ENCODE data around the gene ZP1. TPM values are rescaled to one million over a fixed set of nuclear protein-coding genes. Genes with fewer than 3 reads are reported as not detected.
A peak's percentile ranks its signal among the peaks of the same experiment; 100 is the strongest.

Gene ZP1
- total and polyA plus RNA-seq, 2 of the 13 experiments (the other 11 are each of a cell fraction or from before 2014, with no cell fraction given) = 0.16 TPM; not detected in 1

DNA sequence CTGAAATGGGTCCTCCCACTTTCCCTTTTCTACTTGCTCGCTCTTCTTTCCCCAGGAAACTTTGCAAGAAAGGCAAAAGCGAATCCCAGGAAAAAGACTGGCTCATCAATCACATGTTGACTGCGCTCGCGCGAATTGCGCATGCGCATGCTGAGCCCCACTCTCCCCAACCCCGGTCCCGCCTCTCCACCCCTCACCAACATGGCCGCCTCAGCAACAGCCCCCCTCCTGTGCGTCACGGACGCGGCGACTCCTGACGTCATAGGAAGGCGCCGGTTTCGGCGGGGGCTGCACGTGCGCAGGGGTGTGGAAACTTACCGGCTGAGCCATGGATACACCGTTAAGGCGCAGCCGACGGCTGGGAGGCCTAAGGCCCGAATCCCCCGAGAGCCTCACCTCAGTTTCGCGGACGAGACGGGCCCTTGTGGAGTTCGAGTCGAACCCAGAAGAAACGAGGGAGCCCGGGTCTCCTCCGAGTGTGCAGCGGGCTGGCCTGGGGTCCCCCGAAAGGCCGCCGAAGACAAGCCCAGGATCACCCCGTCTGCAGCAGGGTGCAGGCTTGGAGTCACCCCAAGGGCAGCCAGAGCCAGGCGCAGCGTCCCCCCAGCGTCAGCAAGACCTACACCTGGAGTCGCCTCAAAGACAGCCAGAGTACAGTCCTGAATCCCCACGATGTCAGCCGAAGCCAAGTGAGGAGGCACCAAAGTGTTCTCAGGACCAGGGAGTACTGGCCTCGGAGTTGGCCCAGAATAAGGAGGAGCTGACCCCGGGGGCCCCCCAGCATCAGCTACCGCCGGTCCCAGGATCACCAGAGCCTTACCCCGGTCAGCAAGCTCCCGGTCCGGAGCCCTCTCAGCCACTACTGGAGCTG, 25.3 kb upstream of the ZP1 start, which contains the start of gene CCDC86 (continued):
- TF ChIP-seq KDM3A (CRISPR knock-in tag; IDR thresholded peaks at IDR 0.05; ENCODE audit: low read depth) (peak; percentile 82), DPF2 (CRISPR knock-in tag; IDR thresholded peaks at IDR 0.05; ENCODE audit: borderline replicate concordance, low read depth) (no peak), ZMYM2 (CRISPR knock-in tag; IDR thresholded peaks at IDR 0.05) (peak; percentile 23; the same call in 1 of the 2 replicates), MEIS2 (CRISPR knock-in tag; IDR thresholded peaks at IDR 0.05) (peak; percentile 82; the same call in 1 of the 2 replicates), MXD4 (CRISPR knock-in tag; IDR thresholded peaks at IDR 0.05) (peak; percentile 100), ZFX (CRISPR knock-in tag; IDR thresholded peaks at IDR 0.05; ENCODE audit: low read depth) (peak; percentile 90), ZNF704 (CRISPR knock-in tag; IDR thresholded peaks at IDR 0.05; ENCODE audit: borderline replicate concordance) (peak; percentile 89), ZNF670 (CRISPR knock-in tag; IDR thresholded peaks at IDR 0.05; ENCODE audit: borderline replicate concordance) (no peak), ZNF530 (CRISPR knock-in tag; IDR thresholded peaks at IDR 0.05; ENCODE audit: low read depth) (no peak), IRF2 (CRISPR knock-in tag; IDR thresholded peaks at IDR 0.05) (peak; percentile 97), HOXA7 (CRISPR knock-in tag; IDR thresholded peaks at IDR 0.05) (no peak), ZNF567 (CRISPR knock-in tag; IDR thresholded peaks at IDR 0.05; ENCODE audit: borderline replicate concordance) (no peak), BRD4 (CRISPR knock-in tag; IDR thresholded peaks at IDR 0.05) (peak; percentile 74; the same call in 1 of the 2 replicates), ZNF124 (CRISPR knock-in tag; IDR thresholded peaks at IDR 0.05) (no peak), ZNF44 (CRISPR knock-in tag; IDR thresholded peaks at IDR 0.05) (no peak), ZSCAN25 (CRISPR knock-in tag; IDR thresholded peaks at IDR 0.05) (peak; percentile 97), IRF1 (CRISPR knock-in tag; IDR thresholded peaks at IDR 0.05; ENCODE audit: low read depth) (no peak), NFYB (CRISPR knock-in tag; IDR thresholded peaks at IDR 0.05) (no peak), DNMT1 (CRISPR knock-in tag; IDR thresholded peaks at IDR 0.05) (no peak), ZNF317 (CRISPR knock-in tag; IDR thresholded peaks at IDR 0.05) (no peak), CTCF (CRISPR knock-in tag; IDR thresholded peaks at IDR 0.05) (no peak)
- TF ChIP-seq, protein P1, sequence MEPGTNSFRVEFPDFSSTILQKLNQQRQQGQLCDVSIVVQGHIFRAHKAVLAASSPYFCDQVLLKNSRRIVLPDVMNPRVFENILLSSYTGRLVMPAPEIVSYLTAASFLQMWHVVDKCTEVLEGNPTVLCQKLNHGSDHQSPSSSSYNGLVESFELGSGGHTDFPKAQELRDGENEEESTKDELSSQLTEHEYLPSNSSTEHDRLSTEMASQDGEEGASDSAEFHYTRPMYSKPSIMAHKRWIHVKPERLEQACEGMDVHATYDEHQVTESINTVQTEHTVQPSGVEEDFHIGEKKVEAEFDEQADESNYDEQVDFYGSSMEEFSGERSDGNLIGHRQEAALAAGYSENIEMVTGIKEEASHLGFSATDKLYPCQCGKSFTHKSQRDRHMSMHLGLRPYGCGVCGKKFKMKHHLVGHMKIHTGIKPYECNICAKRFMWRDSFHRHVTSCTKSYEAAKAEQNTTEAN (CRISPR knock-in tag; conservative IDR thresholded peaks at IDR 0.05) = peak; percentile 65; the same call in 1 of the 2 replicates
- TF ChIP-seq, protein P2, sequence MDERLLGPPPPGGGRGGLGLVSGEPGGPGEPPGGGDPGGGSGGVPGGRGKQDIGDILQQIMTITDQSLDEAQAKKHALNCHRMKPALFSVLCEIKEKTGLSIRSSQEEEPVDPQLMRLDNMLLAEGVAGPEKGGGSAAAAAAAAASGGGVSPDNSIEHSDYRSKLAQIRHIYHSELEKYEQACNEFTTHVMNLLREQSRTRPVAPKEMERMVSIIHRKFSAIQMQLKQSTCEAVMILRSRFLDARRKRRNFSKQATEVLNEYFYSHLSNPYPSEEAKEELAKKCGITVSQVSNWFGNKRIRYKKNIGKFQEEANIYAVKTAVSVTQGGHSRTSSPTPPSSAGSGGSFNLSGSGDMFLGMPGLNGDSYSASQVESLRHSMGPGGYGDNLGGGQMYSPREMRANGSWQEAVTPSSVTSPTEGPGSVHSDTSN (CRISPR knock-in tag; IDR thresholded peaks at IDR 0.05) = no peak
